ENCODE results near the gene LCA5.
"Not testable (repeated sequence)": the region's sequence is repeated elsewhere in the genome, so short reads cannot be mapped to it uniquely, and the experiment has no call there.

LCA5 gene

GRCh38 chr6:79536954-79537747 is at the start of gene LCA5:
LCA5 (minus strand) TSS chr6:79537430; CDS start chr6:79518894, 18,536 bp downstream.
- DNase-seq = no peak

- no peak for DNase-seq
These were observed 49.3 kb upstream of the LCA5 start for GRCh38 chr6:79586548-79586947.

GRCh38 chr6:79584332-79584731 is 47.1 kb upstream of the LCA5 start:
- no peak for DNase-seq

GRCh38 chr6:79577926-79578325 is 40.7 kb upstream of the LCA5 start:
- DNase-seq = not testable (repeated sequence)

- DNase-seq = no peak
These were observed 37.5 kb upstream of the LCA5 start for GRCh38 chr6:79574630-79575225.

GRCh38 chr6:79574174-79574573 is 36.9 kb upstream of the LCA5 start:
- DNase-seq = no peak

- DNase-seq = no peak
These were observed 33.8 kb upstream of the LCA5 start for GRCh38 chr6:79571030-79571367.

GRCh38 chr6:79570129-79571029 is 33.1 kb upstream of the LCA5 start:
- DNase-seq = no peak

GRCh38 chr6:79568996-79569395 is 31.8 kb upstream of the LCA5 start:
- DNase-seq = no peak

GRCh38 chr6:79564636-79565035 is 27.4 kb upstream of the LCA5 start:
- no peak for DNase-seq

- no peak for DNase-seq
These were observed 22.5 kb upstream of the LCA5 start for GRCh38 chr6:79559706-79560105.

GRCh38 chr6:79557673-79558467 is 20.6 kb upstream of the LCA5 start:
- DNase-seq = no peak

- no peak for DNase-seq
These were observed 17.1 kb upstream of the LCA5 start for GRCh38 chr6:79554305-79554704.

GRCh38 chr6:79551401-79551800 is 14.2 kb upstream of the LCA5 start:
- DNase-seq = no peak

GRCh38 chr6:79548304-79548703 is 11.1 kb upstream of the LCA5 start:
- DNase-seq = no peak

- no peak for DNase-seq
These were observed 9.0 kb upstream of the LCA5 start for GRCh38 chr6:79546186-79546585.

- DNase-seq = no peak
These were observed 7.8 kb upstream of the LCA5 start for GRCh38 chr6:79544939-79545450.

GRCh38 chr6:79544299-79544927 is 7.2 kb upstream of the LCA5 start:
- DNase-seq = no peak

GRCh38 chr6:79543886-79544285 is 6.7 kb upstream of the LCA5 start:
- no peak for DNase-seq

- no peak for DNase-seq
These were observed 6.2 kb upstream of the LCA5 start for GRCh38 chr6:79543411-79543810.

GRCh38 chr6:79538106-79538971 is 1.1 kb upstream of the LCA5 start:
- no peak for DNase-seq
